Cardiac septum (tissue), 1 donor: ENCODE results near the gene OPCML. TPM values are rescaled to one million over a fixed set of nuclear protein-coding genes. Genes with fewer than 3 reads are reported as not detected.

Experiments used
- DNase-seq: peaks from one replicate; pipeline ENCODE4 v3.0.0-alpha.2; 2020; ENCODE audit warnings: low spot score
- intact Hi-C: fragments of 100-400 bp; cut with DNase I; formaldehyde crosslinking; loops from one replicate; pipeline ENCODE4 v1.14.0; 2022
- total RNA-seq: library from RNA; stranded (reverse); fragmentation: NEBNext Ultra II Directional; extraction: Animal tissue kit (Norgen Biotek cat#: 25700); gene quantifications from one replicate; pipeline ENCODE4 v1.2.1, GENCODE V29; 2021
- donor health status: DM: no; HTN: no; CAD: no.

The OPCML gene
- total RNA-seq, 1 donor from 2014 or later = 0.27 TPM

DNA sequence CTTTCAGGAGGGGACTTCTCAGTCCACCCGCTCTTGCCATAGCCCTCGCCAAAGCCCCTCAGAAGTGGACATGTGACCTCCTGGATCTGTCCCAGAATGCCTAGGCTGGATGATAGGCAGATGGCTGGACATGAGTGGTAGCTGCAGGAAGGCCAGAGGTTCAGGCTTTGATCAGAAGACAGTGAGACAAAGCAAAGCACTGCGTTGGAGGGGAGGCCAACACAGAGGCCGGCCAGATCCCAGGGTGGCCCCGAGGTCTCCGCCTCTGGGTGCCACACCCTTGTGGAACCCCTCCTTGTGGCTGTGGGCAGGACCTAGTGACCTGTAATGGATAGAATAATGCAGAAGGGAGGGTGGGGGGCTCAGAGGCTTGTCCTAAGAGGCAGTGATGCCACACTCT lies 147.6 kb downstream of the OPCML start:
- intact Hi-C loops = no loop called here
- no peak for DNase-seq

DNA sequence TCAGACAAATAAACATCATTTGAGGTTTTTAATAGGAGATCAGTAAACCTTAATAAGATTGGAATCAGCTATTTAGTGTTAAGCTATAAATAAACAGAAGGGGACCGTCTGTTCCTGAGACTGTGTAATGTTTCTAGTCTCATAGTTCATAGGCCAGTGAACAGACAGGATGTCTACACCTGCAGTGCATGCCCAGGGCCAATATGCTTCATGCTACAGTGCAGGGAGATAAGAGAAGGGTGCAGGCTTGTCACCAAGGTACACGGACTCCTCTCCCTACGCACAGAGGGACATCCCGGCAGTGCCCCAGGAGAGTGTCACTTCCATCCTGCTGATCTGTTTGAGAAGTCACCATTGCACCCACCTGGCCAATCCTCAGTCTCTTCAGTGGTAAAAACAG lies 148.6 kb downstream of the OPCML start:
- DNase-seq = no peak
- intact Hi-C loops = no loop called here

DNA sequence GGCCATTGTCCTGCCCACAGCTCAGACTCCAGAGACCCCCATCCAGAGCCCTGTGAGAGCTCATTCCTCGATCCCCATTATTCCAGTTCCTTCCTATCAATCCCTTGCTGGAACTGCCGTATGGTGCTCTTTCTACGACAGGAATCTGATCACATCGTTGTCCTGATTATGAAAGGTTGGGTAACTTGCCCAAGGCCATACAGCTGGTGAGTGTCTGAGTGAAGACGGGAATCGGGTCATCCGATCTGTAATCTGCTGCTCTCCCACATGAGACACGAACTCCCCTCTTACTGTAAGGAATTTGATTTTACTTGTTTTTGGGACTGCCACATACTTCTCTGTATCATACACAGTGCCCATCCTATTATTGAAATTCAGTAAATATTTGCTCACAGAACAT lies 149.1 kb downstream of the OPCML start:
- intact Hi-C loops = no loop called here
- DNase-seq = no peak

DNA sequence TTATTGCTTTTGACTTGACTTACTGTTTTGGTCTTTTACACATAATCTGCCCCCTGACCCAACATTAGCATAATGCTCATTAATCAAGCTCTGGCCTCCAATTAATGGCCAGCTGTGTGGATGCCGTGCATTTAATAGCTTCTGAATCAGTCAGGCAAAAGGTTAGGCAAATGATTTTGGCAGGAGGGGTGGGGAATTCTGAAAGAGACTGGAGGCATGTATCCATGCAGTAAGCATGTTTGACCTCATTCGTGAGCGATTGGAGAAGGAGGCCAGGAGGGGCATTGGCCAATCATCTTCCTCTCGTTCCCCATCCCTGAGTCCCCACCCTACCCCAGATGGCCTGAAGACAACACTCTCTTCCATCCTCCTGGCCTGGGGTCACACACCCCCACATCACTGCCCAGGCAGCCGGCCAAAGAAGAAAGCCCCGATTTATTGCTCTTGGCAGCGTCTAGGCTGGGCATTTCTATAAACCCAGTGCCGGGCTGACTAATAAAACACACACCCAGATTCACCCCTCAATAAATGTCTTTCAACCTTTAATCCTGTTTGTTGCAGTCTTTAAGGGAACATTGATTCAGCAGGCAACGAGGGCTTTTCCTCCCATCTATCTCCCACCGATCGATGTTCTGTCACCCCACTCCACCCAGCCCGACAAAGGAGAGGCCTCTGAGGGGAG lies 150.0 kb downstream of the OPCML start:
- no peak for DNase-seq
- intact Hi-C loops = no loop called here

DNA sequence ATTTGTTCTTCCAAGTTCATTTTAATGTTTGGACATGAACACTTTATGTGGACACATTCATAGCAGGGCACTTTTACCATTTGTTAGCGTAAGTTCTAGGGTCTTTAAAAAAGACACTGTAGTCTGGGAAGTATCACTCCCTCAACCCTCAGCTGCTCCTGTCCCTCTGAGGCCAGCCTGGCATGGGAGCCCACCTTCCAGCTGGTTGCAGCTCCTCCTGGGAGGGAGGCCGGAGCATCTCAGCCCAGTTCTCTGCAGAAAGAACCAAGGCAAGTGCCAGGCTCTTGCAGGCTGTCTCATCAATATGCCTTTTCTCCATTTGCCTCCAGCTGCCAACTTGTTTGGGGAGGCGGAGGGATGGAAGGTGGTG lies 150.6 kb downstream of the OPCML start:
- no peak for DNase-seq
- intact Hi-C loops = no loop called here

DNA sequence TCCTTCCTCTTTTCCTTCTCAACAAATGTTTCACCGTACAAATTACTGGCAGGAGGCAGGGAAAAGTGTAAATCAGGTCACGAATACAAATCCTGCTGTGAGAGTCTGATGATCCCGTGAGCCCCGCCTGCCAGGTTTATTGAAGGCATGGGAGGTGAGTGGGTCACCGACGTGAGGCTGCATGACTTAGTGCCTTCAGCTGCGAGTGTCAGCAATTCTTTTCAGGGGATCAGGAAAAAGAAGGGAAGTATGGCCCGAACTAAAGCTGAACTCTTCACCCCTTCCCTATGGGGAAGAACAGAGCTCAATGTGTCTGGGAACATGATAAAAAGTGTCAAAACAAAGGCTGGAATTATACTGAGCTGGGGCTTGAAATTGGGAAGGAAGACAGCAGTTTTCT lies 166.2 kb downstream of the OPCML start:
- no peak for DNase-seq
- intact Hi-C loops = no loop called here

DNA sequence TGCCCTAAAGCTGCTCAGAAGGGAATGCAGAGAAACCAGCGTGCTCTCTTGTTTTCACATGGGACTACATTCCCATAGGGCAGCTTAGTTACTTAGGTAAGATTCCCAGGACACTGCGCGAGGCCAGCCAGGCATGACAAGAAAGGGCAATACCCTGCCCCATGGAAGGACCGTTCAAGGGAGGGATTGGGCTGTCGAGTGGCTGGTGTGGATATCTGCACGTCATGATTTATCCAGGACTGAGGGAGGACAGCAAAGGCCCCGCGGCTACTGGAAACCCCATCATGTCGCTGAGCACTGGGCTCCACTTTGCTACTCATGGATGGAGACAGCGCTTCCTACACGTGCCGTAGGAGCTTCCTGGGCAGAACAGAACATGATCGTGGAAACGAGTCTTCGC lies 169.4 kb downstream of the OPCML start:
- intact Hi-C loops = no loop called here
- DNase-seq = no peak

DNA sequence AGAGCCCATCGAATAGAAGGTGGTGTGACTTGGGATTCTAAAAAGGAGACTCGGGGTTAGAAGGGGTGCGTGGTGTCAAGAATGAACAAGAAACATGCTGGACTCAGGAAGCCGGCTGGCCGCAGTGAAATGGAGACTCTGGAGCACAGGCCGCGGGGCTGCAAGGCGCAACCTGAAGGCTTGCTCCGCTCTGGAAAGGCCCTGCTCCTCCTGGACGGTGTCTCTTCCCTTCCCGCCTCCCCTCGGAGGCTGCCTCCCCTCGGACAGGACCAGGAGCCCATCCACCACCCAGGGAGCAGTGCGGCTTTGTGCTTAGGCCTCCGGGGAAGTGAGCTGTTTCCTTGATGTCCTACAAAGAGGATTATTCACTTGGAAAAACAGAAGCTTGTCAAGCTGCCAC lies 170.1 kb downstream of the OPCML start:
- DNase-seq = no peak
- intact Hi-C loops = no loop called here

DNA sequence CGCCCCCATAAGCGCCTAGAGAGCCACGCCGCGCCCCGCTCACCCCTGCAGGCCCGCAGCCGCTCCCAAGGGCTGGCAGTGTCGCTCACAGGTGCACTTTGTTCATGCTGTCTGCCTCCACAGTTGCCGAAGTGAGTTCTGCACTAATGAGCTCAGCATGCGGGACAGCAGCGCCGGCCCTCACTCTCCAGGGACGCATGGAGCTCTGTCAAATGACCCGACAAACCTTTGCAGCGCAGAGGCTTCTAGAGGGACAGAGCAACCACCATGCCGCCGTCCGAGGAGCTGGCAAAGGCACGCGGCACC lies 170.7 kb downstream of the OPCML start:
- DNase-seq = no peak

DNA sequence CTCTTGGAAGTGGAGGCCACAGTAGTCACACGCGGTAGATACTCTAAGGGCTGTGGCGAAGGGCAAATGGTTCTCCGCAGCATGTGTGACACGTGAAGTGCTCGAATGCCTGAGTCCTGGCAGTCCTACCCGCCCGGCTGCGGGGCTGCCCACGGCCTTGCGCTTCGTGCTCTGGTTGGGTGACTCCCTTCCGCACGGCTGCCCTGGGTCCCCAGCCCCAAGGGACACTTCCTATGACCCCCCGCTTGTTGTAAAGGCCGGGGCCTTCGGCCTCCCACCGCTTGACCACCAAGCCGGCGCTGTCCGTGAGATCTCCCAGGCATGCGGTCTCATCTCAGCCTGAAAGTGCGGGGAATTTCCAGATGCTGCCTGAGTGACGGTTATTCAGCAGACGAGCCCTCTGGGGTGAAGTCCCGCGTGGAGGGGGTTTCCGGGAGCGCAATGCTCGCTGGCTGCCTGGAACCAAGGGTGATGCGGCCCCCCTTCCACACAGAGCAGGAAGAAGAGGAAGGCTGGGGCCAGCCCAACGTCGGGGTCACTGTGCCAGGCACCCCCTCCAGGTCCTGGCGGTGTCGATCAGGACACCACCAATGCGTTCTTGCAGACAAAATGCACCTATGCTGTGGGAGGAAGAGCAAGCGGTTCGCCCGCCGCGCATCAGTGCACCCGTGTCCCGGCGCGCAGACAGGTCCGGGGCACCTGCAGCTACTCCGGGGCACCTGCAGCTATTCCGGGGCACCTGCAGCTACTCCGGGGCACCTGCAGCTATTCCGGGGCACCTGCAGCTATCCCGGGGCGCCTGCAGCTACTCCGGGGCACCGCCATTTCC lies 171.2 kb downstream of the OPCML start:
- intact Hi-C loops = no loop called here
- no peak for DNase-seq

More for the DNA sequence above, 170.7 kb downstream of the OPCML start:
- intact Hi-C loops = no loop called here

DNA sequence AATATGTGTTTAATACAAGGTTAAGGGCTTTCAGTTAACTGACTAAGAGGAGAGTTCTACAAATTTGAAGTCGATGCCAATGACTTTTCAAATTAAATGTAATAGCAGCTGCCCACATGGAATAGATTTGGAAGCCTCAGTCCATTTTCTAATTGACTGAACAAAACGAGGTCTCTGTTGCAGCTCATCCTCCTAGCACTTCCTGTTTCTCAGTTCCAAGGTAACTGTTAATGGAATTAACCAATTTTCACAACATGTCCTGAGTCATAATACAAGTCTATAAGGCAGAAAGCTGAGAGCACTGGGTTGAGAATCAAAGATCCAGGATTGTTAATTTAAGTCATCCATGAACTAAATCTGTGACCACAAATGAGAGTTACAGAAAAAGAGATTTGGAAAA lies 177.2 kb downstream of the OPCML start:
- intact Hi-C loops = no loop called here
- DNase-seq = no peak

DNA sequence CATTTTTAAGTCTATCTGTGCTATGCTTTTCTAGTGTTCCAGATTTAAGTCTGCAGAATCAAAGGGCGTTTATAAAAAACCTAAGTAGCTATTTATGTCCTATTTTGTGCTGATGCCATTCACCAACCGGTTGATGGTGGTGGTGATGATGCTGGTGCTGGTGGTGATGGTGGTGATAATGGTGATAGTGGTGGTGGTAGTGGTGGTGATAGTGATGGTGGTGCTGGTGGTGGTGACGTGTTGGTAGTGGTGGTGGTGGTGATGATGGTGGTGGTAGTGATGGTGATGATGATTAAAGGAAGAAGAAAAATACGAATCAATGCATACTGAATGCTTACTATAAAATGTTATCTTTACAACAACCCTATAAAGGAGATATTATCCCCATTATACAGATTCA lies 178.2 kb downstream of the OPCML start:
- intact Hi-C loops = no loop called here
- DNase-seq = no peak

DNA sequence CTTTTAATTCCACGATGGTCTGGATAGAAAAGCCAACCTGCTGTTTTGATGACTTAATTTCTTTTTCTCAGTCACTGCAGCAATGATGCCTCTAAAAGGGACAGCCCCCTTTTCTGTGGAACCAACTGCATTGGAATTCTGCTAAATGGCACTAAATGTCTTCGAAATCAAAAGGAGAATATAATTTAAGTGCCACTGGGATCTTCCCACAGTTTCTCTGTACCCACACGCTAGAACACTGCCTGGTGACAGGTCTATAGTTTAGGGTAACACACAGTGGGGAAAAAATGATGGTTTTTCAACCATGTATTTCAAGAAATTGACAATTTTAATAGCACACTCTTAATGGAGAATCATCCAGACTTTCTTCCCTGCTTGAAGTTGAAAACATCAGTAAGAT lies 182.3 kb downstream of the OPCML start:
- DNase-seq = no peak
- intact Hi-C loops = no loop called here

DNA sequence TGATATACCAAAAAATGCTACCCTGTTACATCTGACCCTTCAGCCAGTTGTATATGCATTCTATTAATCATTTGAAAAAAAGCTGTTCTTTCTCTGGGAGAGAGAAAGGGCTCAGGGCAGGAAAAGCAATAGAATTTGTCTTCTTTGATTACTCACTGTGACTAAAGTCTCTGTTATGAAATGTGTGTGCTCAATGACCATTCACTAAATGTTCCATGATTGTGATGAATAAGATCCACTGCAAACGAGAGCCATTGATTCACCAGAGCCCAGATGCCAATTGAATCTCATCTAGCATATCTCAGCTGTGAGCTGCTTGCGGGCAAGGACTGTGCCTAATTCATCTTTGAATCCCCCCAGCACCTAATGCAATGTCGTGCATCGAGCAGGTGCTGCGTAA lies 184.3 kb downstream of the OPCML start:
- no peak for DNase-seq
- intact Hi-C loops = no loop called here

DNA sequence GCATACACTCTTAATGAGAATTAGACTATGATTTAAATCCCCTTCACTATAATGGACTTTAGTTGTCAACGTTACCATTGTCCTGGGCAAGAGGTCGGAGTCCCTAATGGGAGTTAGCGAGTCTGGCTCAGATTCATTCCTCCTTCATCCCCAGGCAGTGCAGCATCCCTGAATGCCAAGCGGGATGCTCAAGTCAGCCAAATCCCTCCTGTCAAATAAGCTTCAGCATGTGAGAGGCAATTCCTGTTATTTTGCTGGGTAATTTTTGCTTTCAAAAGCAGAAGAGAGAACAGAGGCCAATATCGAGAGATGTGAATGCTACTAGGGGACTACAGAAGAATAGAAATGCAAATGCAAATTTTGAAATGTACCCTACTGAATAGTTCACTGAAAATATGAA lies 186.2 kb downstream of the OPCML start:
- intact Hi-C loops = no loop called here
- no peak for DNase-seq

DNA sequence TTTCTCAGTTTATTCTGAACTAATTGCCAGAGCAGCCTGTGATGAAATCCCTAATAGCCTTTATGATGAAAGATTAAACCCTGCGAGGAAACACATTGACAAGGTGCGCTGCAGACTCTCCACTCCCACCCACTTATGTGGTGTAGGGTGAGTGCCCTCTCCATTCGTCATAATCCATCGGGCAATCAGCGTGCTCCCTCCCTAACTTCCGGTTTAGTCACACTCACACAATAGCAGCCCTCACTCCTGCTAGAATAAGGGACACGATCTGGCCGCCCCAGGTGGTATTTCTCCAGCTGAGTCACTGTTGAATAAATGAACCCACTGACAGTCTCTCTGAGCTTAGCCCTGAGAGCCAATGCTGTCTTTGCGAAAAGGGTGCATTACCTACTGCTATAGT lies 188.3 kb downstream of the OPCML start:
- no peak for DNase-seq
- intact Hi-C loops = no loop called here

DNA sequence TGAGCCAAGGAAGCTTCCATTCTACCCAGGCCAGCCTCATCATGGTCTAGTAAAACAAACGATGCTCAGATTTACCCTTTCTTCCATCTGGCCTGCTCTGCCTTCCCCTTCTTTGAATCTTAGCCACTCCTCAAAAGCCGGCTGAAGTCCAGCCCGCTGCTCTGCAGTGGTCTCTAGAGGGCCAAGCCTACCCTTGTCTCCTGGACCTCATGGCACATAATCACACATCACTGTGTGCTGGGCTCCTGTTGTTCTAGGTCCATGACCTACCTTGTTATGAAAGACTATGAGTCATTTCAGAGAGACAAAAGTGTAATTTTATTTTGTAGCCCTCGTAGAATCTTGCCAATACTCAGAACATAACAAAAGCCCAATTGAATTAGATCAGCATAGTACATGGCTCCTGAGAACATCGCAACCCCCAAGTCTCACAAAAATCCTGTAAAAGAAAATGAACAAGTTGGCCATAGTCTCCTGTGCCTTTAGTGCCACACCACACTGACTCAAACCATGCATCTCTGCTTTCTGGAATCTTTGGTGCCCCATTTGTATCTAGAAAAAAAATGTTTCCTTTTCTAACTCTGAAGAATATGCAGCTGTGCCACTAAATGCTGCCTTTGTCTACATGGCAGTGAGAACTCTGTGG lies 192.7 kb downstream of the OPCML start:
- DNase-seq = no peak
- intact Hi-C loops = no loop called here

DNA sequence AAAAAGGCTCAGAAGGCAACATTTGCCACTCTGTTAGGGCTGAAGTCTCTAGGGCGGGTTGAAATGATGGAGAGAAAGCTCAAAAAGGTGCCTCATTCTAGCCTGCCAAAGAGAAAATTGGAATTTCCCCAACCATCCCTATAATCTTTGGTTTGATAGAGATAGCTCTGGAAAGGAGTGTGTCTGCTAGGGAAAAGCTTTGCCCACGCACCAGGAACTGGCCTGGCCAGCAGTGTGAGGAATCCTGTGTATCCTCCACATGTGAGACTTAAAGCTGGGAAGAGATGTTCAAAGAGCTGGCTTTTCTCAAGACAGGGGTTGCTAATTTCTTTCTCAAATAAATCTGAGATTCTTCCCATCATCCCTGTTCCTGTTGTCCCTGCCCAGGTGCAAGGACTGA lies 193.7 kb downstream of the OPCML start:
- intact Hi-C loops = no loop called here
- DNase-seq = no peak

DNA sequence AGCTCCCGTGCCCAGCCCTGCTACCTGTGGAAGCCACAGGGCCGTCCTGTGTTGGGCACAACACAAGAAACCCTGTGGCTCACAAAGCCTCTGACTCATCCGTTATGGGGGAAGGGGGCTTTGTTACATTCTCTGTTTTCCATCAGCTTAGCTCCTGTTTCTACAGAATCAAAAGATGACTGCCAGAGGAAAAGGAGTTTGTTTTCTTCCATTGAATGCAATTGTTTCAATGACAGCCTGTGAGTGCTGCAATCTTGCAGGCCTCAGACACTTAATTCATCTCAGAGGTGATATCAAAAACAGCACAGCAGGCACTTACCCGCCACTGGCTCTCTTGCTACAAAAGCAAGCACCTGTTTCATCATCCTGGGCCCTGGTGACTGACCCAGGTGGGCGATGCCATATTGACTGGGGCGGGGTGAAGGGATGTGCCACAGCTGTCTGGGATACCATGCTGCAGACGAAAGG lies 194.3 kb downstream of the OPCML start:
- intact Hi-C loops = no loop called here
- DNase-seq = no peak

DNA sequence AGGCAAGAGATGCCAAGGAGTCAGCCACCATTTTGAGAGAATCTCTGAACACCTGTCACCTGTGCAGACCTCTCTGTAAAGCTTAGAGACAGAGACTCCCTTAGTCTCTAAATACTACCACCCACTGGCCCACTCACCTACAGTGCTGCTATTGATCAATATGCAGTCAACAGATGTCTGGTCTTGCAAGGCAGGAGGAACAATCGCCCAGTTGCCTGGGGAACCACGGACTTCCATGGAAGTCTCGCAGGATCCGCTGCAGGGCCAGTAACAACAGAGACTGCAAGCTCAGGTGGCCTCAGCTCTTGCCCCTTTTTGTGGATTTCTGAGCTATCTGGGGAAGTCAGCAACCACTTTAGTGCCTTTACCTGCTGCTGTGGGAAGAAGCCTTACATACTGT lies 195.1 kb downstream of the OPCML start:
- intact Hi-C loops = no loop called here
- no peak for DNase-seq

DNA sequence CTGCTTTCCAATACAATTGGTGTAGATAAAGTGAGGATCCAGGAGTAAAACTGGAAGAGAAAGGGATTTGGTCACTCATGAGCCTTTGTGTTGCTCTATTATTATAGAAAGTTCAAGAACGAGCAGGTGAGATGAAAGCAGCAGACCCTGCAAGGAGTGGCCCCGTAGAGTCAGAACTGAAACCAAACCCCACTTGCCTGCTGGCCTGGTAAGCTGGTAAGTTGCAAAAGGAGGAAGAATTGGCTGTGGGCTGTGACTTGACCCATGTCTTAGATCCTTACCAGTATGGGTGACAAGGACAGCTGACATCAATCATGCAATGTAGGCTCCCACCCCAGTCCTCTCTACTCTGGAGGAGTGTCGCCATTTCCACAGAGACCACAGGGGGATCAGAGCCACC lies 201.3 kb downstream of the OPCML start:
- intact Hi-C loops = no loop called here
- DNase-seq = no peak
